ENCODE results near the gene NSD1. TPM values are rescaled to one million over a fixed set of nuclear protein-coding genes. Genes with fewer than 3 reads are reported as not detected.
"Not testable (repeated sequence)": the region's sequence is repeated elsewhere in the genome, so short reads cannot be mapped to it uniquely, and the experiment has no call there.

The NSD1 gene
- total and polyA plus RNA-seq, 3 donors from 2014 or later = 66.0 to 86.6 (median 71.2) TPM

- H3K27me3 ChIP-seq = no peaks in the 10 kb centered on the region
- no peak for DNase-seq
- WGBS, 2 donors = 86 to 90% methylated on average over 5 of the region's 5 CpGs
- no peak for TF ChIP-seq CTCF (IDR thresholded peaks at IDR 0.05)
- TF ChIP-seq POLR2A (IDR thresholded peaks at IDR 0.05) = no peak
- no peaks in the 10 kb centered on the region for H3K4me1 ChIP-seq
- no peak overlapping the region for H3K4me3 ChIP-seq
- no peaks in the 10 kb centered on the region for H3K36me3 ChIP-seq (ENCODE audit: low read depth, missing control alignments)
- H3K27ac ChIP-seq = no peak overlapping the region
- intact Hi-C loops (cut with DNase I; ENCODE audit: low total_unique reads) = no loop called here
- H3K9me3 ChIP-seq = no peaks in the 10 kb centered on the region
Measured at GRCh38 chr5:177242304-177242703, 108.7 kb downstream of the NSD1 start.

GRCh38 chr5:177249761-177250537 lies 116.4 kb downstream of the NSD1 start:
- Histone ChIP-seq H3K27me3 (no peaks in the 10 kb centered on the region), H3K9me3 (no peaks in the 10 kb centered on the region), H3K36me3 (ENCODE audit: low read depth, missing control alignments) (no peaks in the 10 kb centered on the region), H3K4me1 (no peaks in the 10 kb centered on the region), H3K27ac (no peak overlapping the region), H3K4me3 (no peak overlapping the region)
- no peak for TF ChIP-seq CTCF (IDR thresholded peaks at IDR 0.05)
- no peak for TF ChIP-seq POLR2A (IDR thresholded peaks at IDR 0.05)
- no peak for DNase-seq
- 83 to 89% methylated on average over 8 of the region's 8 CpGs for WGBS, 2 donors
- intact Hi-C loops (cut with DNase I; ENCODE audit: low total_unique reads) = no loop called here

- Histone ChIP-seq H3K27me3 (no peaks in the 10 kb centered on the region), H3K27ac (no peak overlapping the region), H3K4me3 (no peak overlapping the region), H3K36me3 (ENCODE audit: low read depth, missing control alignments) (no peaks in the 10 kb centered on the region), H3K4me1 (no peaks in the 10 kb centered on the region), H3K9me3 (no peaks in the 10 kb centered on the region)
- no peak for DNase-seq
- intact Hi-C loops (cut with DNase I; ENCODE audit: low total_unique reads) = no loop called here
- TF ChIP-seq CTCF (IDR thresholded peaks at IDR 0.05) (no peak), POLR2A (IDR thresholded peaks at IDR 0.05) (no peak)
- 84 to 86% methylated on average over 1 of the region's 1 CpG for WGBS, 2 donors
Measured at GRCh38 chr5:177253252-177253651, 119.7 kb downstream of the NSD1 start.

- Histone ChIP-seq H3K4me3 (no peak overlapping the region), H3K36me3 (ENCODE audit: low read depth, missing control alignments) (peaks cover 4% of the 10 kb centered on the region), H3K9me3 (no peaks in the 10 kb centered on the region), H3K27me3 (no peaks in the 10 kb centered on the region), H3K4me1 (no peaks in the 10 kb centered on the region), H3K27ac (no peak overlapping the region)
- TF ChIP-seq CTCF (IDR thresholded peaks at IDR 0.05) = no peak
- no peak for TF ChIP-seq POLR2A (IDR thresholded peaks at IDR 0.05)
- intact Hi-C loops (cut with DNase I; ENCODE audit: low total_unique reads) = no loop called here
- DNase-seq = no peak
- WGBS, 2 donors = 60 to 64% methylated on average over 5 of the region's 5 CpGs
Measured at GRCh38 chr5:177256296-177256695, 122.7 kb downstream of the NSD1 start.

- DNase-seq; H3K27me3 ChIP-seq; H3K4me1 ChIP-seq; H3K36me3 ChIP-seq (ENCODE audit: low read depth, missing control alignments); H3K27ac ChIP-seq; H3K9me3 ChIP-seq; H3K4me3 ChIP-seq; intact Hi-C loops (cut with DNase I; ENCODE audit: low total_unique reads): not testable (repeated sequence)
- 92 to 95% methylated on average over 7 of the region's 7 CpGs for WGBS, 2 donors
Measured at GRCh38 chr5:177258711-177259110, 125.1 kb downstream of the NSD1 start.

Measured in testis (tissue), 3 donors.